Osteoblast (primary cell): ENCODE data around the gene RAPGEF3. TPM values are rescaled to one million over a fixed set of nuclear protein-coding genes. Genes with fewer than 3 reads are reported as not detected.

Experiments
- DNase-seq: peaks from one replicate; pipeline ENCODE4 v3.0.0; 2011; ENCODE audit warnings: low spot score, mixed read lengths; ENCODE audit not compliant: insufficient read length; ENCODE audit errors: missing footprints
- H2AFZ ChIP-seq: 2 replicates; pipeline ENCODE4 v1.6.0; 2011; ENCODE audit warnings: mild to moderate bottlenecking, low read length
- H3K27ac ChIP-seq: 2 replicates; pipeline ENCODE4 v1.5.1; 2011; ENCODE audit warnings: mild to moderate bottlenecking, low read depth, low read length, moderate library complexity
- H3K27me3 ChIP-seq: 2 replicates; pipeline ENCODE4 v1.6.0; 2012; ENCODE audit warnings: mild to moderate bottlenecking, control low read depth, inconsistent platforms, low read length, moderate library complexity; ENCODE audit not compliant: insufficient read depth
- H3K36me3 ChIP-seq: 2 replicates; pipeline ENCODE4 v1.5.1; 2011; ENCODE audit warnings: mild to moderate bottlenecking, low read length, control low read depth, moderate library complexity; ENCODE audit not compliant: insufficient read depth
- H3K4me1 ChIP-seq: 2 replicates; pipeline ENCODE4 v1.5.1; 2011; ENCODE audit warnings: mild to moderate bottlenecking, low read length, control low read depth, moderate library complexity; ENCODE audit not compliant: insufficient read depth
- H3K4me2 ChIP-seq: 2 replicates; pipeline ENCODE4 v1.6.0; 2011; ENCODE audit warnings: mild to moderate bottlenecking, low read length; ENCODE audit not compliant: insufficient read depth
- H3K4me3 ChIP-seq: fragments of 200-600 bp; sonication (generic); 3 replicates; pipeline ENCODE4 v1.5.1; 2012; ENCODE audit warnings: mild to moderate bottlenecking, low read length, inconsistent platforms; ENCODE audit not compliant: insufficient read depth
- H3K79me2 ChIP-seq: 2 replicates; pipeline ENCODE4 v1.6.0; 2012; ENCODE audit warnings: mild to moderate bottlenecking, low read length, control low read depth, inconsistent platforms; ENCODE audit not compliant: insufficient read depth
- H3K9me3 ChIP-seq: 2 replicates; pipeline ENCODE4 v1.5.1; 2011; ENCODE audit warnings: low read depth, low read length, control low read depth
- H4K20me1 ChIP-seq: 2 replicates; pipeline ENCODE4 v1.6.0; 2012; ENCODE audit warnings: mild to moderate bottlenecking, low read length, control low read depth; ENCODE audit not compliant: insufficient read depth
- CTCF ChIP-seq: IDR thresholded peaks from 2 replicates; pipeline ENCODE4 v1.5.1; 2011; ENCODE audit warnings: mild to moderate bottlenecking, low read depth, low read length, moderate library complexity; ENCODE audit errors: extremely low read depth
- total RNA-seq: library from RNA; depleted of rRNA; stranded (reverse); fragments of >200 nt; gene quantifications from 2 replicates; pipeline ENCODE4 v1.2.3, GENCODE V29; 2012

The RAPGEF3 gene
- total RNA-seq, 1 donor, result 4.3 TPM

- no peak overlapping the region for H2AFZ ChIP-seq
- DNase-seq, result peak; percentile 69
- no peaks in the 10 kb centered on the region for H3K36me3 ChIP-seq
- TF ChIP-seq CTCF, result no peak
- H3K9me3 ChIP-seq, result no peaks in the 10 kb centered on the region
- H3K4me3 ChIP-seq, result no peak overlapping the region
- H3K4me2 ChIP-seq, result no peak overlapping the region
- H3K4me1 ChIP-seq, result peaks cover 18% of the 10 kb centered on the region
- no peaks in the 10 kb centered on the region for H3K27me3 ChIP-seq
- no peak overlapping the region for H3K27ac ChIP-seq
- no peaks in the 10 kb centered on the region for H4K20me1 ChIP-seq
- no peaks in the 10 kb centered on the region for H3K79me2 ChIP-seq
Measured at GRCh38 chr12:47766502-47767215, 8.0 kb upstream of the RAPGEF3 start.

- Histone ChIP-seq H4K20me1 (no peaks in the 10 kb centered on the region), H3K79me2 (no peaks in the 10 kb centered on the region), H2AFZ (no peak overlapping the region), H3K4me3 (no peak overlapping the region), H3K9me3 (no peaks in the 10 kb centered on the region), H3K27ac (no peak overlapping the region), H3K4me1 (peaks cover 19% of the 10 kb centered on the region), H3K4me2 (no peak overlapping the region), H3K27me3 (no peaks in the 10 kb centered on the region), H3K36me3 (no peaks in the 10 kb centered on the region)
- no peak for DNase-seq
- TF ChIP-seq CTCF, result no peak
Measured at GRCh38 chr12:47763481-47764346, 5.0 kb upstream of the RAPGEF3 start.

- Histone ChIP-seq H3K4me3 (no peak overlapping the region), H4K20me1 (no peaks in the 10 kb centered on the region), H3K27ac (no peak overlapping the region), H3K36me3 (no peaks in the 10 kb centered on the region), H3K27me3 (no peaks in the 10 kb centered on the region), H3K4me1 (peaks cover 19% of the 10 kb centered on the region), H3K9me3 (no peaks in the 10 kb centered on the region), H3K4me2 (no peak overlapping the region), H2AFZ (no peak overlapping the region), H3K79me2 (no peaks in the 10 kb centered on the region)
- no peak for TF ChIP-seq CTCF
- DNase-seq, result no peak
Measured at GRCh38 chr12:47762850-47763465, 4.3 kb upstream of the RAPGEF3 start.

- peak overlapping the region; percentile 96 for H2AFZ ChIP-seq
- no peaks in the 10 kb centered on the region for H3K9me3 ChIP-seq
- peak overlapping the region; percentile 84 for H3K4me3 ChIP-seq
- H3K27me3 ChIP-seq, result no peaks in the 10 kb centered on the region
- DNase-seq, result no peak
- no peaks in the 10 kb centered on the region for H3K79me2 ChIP-seq
- H3K4me2 ChIP-seq, result peak overlapping the region; percentile 92
- H3K4me1 ChIP-seq, result peaks cover 35% of the 10 kb centered on the region
- H3K27ac ChIP-seq, result peak overlapping the region; percentile 65
- no peak for TF ChIP-seq CTCF
- no peaks in the 10 kb centered on the region for H3K36me3 ChIP-seq
- no peaks in the 10 kb centered on the region for H4K20me1 ChIP-seq
Measured at GRCh38 chr12:47758584-47758833, 171 bp downstream of the RAPGEF3 start.
